ENCODE data around the gene ACOT7.

ACOT7 gene

GRCh38 chr1:6234502-6235295, 158.9 kb downstream of the ACOT7 start:
- no peak for TF ChIP-seq CTCF (IDR thresholded peaks at IDR 0.05; ENCODE audit: borderline replicate concordance, control extremely low read depth, extremely low read depth, insufficient read depth, missing control alignments)
- in situ Hi-C loops (cut with MboI; ENCODE audit: low sequenced_read_pairs, unreplicated experiment) = no loop called here
- DNase-seq (ENCODE audit: low spot score) = no peak

- TF ChIP-seq CTCF (IDR thresholded peaks at IDR 0.05; ENCODE audit: borderline replicate concordance, control extremely low read depth, extremely low read depth, insufficient read depth, missing control alignments) = no peak
- in situ Hi-C loops (cut with MboI; ENCODE audit: low sequenced_read_pairs, unreplicated experiment) = no loop called here
- DNase-seq (ENCODE audit: low spot score) = no peak
Observed at GRCh38 chr1:6233376-6233775, 160.2 kb downstream of the ACOT7 start.

GRCh38 chr1:6225651-6226050, 167.9 kb downstream of the ACOT7 start:
- no peak for TF ChIP-seq CTCF (IDR thresholded peaks at IDR 0.05; ENCODE audit: borderline replicate concordance, control extremely low read depth, extremely low read depth, insufficient read depth, missing control alignments)
- in situ Hi-C loops (cut with MboI; ENCODE audit: low sequenced_read_pairs, unreplicated experiment) = no loop called here
- DNase-seq (ENCODE audit: low spot score) = no peak

- DNase-seq (ENCODE audit: low spot score) = no peak
- TF ChIP-seq CTCF (IDR thresholded peaks at IDR 0.05; ENCODE audit: borderline replicate concordance, control extremely low read depth, extremely low read depth, insufficient read depth, missing control alignments) = no peak
- in situ Hi-C loops (cut with MboI; ENCODE audit: low sequenced_read_pairs, unreplicated experiment) = no loop called here
Observed at GRCh38 chr1:6224718-6225117, 168.8 kb downstream of the ACOT7 start.

GRCh38 chr1:6223617-6224016, 169.9 kb downstream of the ACOT7 start:
- no peak for DNase-seq (ENCODE audit: low spot score)
- in situ Hi-C loops (cut with MboI; ENCODE audit: low sequenced_read_pairs, unreplicated experiment) = no loop called here
- TF ChIP-seq CTCF (IDR thresholded peaks at IDR 0.05; ENCODE audit: borderline replicate concordance, control extremely low read depth, extremely low read depth, insufficient read depth, missing control alignments) = no peak

GRCh38 chr1:6222636-6223035, 170.9 kb downstream of the ACOT7 start:
- no peak for TF ChIP-seq CTCF (IDR thresholded peaks at IDR 0.05; ENCODE audit: borderline replicate concordance, control extremely low read depth, extremely low read depth, insufficient read depth, missing control alignments)
- in situ Hi-C loops (cut with MboI; ENCODE audit: low sequenced_read_pairs, unreplicated experiment) = no loop called here
- no peak for DNase-seq (ENCODE audit: low spot score)

Measured in GM13976 (cell line).